ENCODE measurements around the gene ZMYND12.

- TF ChIP-seq CTCF (IDR thresholded peaks at IDR 0.05) (no peak), POLR2A (IDR thresholded peaks at IDR 0.05) (no peak)
Observed at GRCh38 chr1:42476605-42477004, 20.8 kb upstream of the ZMYND12 start.

Data from adrenal gland (tissue), 5 donors.